ENCODE measurements around the gene TM6SF1. TPM values are rescaled to one million over a fixed set of nuclear protein-coding genes. Genes with fewer than 3 reads are reported as not detected.

The TM6SF1 gene
- total RNA-seq, 4 donors from 2014 or later = 6.2 to 32.0 (median 16.6) TPM

DNA sequence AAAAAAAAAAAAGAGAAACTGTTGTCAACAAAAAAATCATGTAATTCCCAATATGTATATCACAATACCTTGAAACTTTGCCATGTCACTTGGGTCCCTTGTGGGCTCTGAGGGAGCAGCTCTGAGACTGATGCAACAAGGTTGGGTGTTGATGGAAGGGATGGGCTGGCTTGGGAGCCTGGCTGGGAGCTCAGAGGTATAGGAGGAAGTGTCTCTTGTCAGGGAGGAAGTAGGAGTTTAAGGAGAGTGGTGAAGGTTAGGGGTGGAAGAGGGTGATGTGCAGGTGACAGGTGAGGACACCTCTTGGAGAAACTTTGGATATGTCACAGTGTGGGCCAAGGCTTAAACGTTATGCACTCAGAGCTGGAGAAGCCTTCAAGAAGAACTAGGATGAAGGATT lies 2.0 kb upstream of the TM6SF1 start:
- DNase-seq (ENCODE audit: low spot score) = no peak
- ATAC-seq (ENCODE audit: low FRiP score) = no peak

DNA sequence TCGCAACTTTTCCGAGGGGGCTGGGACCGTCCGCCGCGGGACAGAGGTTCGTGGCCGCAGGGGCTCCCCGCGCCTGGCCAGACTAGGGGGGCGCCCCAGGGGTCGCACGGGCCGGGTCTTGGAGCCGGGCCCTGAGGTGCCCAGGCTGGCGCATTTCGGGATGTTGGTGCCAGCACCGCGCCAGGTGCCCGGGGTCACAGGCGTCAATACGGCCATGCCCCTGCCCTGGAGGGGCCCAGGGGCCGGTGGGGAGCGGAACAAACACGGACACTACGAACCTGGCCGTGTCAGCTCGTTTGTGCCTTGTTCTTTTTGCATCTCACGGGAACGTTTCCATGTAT lies 366 bp downstream of the TM6SF1 start:
- no peak for TF ChIP-seq CTCF (IDR thresholded peaks at IDR 0.05)
- no peak for DNase-seq (ENCODE audit: low spot score)
- no peak for ATAC-seq (ENCODE audit: low FRiP score)

More for the DNA sequence above, 2.0 kb upstream of the TM6SF1 start:
- TF ChIP-seq CTCF (IDR thresholded peaks at IDR 0.05) = no peak

GRCh38 chr15:83108266-83109219 lies 1.1 kb downstream of the TM6SF1 start:
- ATAC-seq (ENCODE audit: low FRiP score) (peak; percentile 47), DNase-seq (ENCODE audit: low spot score) (no peak)

DNA sequence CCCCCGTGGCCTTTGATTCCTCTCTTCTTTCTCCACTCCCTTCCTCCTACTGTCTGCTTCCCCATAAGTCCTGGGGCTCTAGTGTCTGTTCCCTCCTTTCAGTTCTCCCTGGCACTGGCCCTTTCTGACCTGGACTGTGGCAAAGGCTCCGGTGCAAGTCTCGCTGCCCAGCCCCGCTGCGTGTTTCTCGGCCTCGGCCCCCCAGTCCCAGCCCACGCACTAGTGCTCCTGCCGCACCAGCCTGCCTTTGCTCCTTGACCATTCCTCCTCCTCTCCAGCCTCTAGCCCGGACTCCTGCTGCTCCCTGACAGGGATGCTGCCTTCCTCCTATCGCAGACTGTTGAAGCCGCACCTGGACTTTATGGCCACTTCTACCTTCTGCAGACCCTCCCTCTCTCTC lies 2.1 kb downstream of the TM6SF1 start:
- no peak for TF ChIP-seq CTCF (IDR thresholded peaks at IDR 0.05)
- ATAC-seq (ENCODE audit: low FRiP score) = no peak
- DNase-seq (ENCODE audit: low spot score) = no peak

More at GRCh38 chr15:83108266-83109219, 1.1 kb downstream of the TM6SF1 start:
- no peak for TF ChIP-seq CTCF (IDR thresholded peaks at IDR 0.05)

DNA sequence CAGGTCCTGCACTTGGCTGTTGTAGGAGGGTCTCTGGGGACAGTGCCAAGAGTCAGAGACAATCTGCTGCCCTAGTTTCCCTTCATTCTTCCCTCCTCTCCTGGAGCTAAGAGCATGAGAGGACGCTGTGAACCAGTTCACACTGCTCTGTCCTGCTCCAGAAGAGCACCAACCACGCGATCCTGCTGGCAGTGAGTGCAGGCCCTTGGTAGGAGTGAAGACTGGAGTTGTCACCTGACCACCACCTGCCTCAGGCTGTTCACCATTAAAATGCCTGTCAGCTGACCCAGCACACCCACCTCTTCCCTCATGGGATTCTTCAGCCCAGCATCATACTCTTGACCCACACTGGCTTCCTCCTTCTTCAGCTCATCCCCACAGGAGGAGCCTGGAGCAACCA lies 2.9 kb downstream of the TM6SF1 start:
- TF ChIP-seq CTCF (IDR thresholded peaks at IDR 0.05) = no peak
- ATAC-seq (ENCODE audit: low FRiP score) (no peak), DNase-seq (ENCODE audit: low spot score) (no peak)

DNA sequence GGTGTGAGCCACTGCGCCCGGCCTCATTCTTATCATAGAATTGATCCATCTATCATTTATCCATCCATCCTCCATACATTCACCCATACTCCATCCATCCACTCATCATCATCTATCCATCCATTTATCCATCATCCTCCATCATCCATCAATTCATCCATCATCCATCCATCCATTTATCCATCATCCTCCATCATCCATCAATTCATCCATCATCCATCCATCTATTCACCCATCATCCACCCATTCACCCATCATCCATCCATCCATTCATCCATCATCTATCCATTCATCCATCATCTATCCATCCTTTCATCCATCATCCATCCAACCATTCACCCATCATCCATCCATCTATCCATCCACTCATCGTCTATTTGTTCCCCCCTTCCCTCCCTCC lies 3.7 kb downstream of the TM6SF1 start:
- TF ChIP-seq CTCF (IDR thresholded peaks at IDR 0.05) = no peak
- no peak for ATAC-seq (ENCODE audit: low FRiP score)
- no peak for DNase-seq (ENCODE audit: low spot score)
